NCI-H446 (cell line): ENCODE results near the gene ABCA13.
"Not testable (repeated sequence)": the region's sequence is repeated elsewhere in the genome, so short reads cannot be mapped to it uniquely, and the experiment has no call there.

Source experiments
- DNase-seq, 2 experiments: peaks; one replicate each; lab custom pipeline; 2025; lab: John Stamatoyannopoulos, UW

ABCA13 gene, protein sequence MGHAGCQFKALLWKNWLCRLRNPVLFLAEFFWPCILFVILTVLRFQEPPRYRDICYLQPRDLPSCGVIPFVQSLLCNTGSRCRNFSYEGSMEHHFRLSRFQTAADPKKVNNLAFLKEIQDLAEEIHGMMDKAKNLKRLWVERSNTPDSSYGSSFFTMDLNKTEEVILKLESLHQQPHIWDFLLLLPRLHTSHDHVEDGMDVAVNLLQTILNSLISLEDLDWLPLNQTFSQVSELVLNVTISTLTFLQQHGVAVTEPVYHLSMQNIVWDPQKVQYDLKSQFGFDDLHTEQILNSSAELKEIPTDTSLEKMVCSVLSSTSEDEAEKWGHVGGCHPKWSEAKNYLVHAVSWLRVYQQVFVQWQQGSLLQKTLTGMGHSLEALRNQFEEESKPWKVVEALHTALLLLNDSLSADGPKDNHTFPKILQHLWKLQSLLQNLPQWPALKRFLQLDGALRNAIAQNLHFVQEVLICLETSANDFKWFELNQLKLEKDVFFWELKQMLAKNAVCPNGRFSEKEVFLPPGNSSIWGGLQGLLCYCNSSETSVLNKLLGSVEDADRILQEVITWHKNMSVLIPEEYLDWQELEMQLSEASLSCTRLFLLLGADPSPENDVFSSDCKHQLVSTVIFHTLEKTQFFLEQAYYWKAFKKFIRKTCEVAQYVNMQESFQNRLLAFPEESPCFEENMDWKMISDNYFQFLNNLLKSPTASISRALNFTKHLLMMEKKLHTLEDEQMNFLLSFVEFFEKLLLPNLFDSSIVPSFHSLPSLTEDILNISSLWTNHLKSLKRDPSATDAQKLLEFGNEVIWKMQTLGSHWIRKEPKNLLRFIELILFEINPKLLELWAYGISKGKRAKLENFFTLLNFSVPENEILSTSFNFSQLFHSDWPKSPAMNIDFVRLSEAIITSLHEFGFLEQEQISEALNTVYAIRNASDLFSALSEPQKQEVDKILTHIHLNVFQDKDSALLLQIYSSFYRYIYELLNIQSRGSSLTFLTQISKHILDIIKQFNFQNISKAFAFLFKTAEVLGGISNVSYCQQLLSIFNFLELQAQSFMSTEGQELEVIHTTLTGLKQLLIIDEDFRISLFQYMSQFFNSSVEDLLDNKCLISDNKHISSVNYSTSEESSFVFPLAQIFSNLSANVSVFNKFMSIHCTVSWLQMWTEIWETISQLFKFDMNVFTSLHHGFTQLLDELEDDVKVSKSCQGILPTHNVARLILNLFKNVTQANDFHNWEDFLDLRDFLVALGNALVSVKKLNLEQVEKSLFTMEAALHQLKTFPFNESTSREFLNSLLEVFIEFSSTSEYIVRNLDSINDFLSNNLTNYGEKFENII (N-terminal part only)

DNA sequence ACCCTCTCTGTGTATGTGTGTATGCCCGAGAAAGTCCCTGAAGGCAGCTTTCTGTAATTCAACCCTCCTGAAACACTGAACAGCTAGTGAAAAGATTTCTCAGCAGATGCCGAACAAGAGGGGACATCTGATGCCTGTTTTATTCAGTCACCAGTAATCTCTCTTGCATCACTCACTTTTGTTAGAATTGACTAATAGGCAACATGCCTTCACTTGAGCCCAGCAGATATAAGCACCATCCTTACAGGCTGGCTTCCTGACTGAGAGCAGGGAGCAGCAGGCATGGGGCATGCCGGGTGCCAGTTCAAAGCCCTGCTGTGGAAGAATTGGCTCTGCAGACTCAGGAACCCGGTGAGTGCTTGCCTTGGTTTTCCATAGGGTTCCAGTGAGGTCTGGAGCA, at the start of gene ABCA13:
Gene ABCA13, plus strand, starts transcription at position 257 of the 400 bp plus-strand sequence. Its CDS starts 26 bp downstream, at position 283.
- no peak for DNase-seq

DNA sequence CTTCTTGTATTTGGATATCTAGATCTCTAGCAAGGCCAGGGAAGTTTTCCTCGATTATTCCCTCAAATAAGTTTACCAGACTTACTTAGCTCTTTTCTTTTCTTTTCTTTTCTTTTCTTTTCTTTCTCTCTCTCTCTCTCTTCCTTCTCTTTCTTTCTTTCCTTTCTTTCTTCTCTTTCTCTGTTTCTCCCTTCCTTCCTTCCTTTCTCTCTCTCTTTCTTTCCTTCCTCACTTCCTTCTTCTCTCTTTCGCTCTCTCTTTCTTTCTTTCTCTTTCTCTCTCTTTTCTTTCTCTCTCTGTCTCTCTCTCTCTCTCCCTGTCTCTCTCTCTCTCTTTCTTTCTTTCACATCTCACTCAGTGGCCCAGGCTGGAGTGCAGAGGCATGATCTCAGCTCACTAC, 45.2 kb upstream of the ABCA13 start:
- DNase-seq = no peak

DNA sequence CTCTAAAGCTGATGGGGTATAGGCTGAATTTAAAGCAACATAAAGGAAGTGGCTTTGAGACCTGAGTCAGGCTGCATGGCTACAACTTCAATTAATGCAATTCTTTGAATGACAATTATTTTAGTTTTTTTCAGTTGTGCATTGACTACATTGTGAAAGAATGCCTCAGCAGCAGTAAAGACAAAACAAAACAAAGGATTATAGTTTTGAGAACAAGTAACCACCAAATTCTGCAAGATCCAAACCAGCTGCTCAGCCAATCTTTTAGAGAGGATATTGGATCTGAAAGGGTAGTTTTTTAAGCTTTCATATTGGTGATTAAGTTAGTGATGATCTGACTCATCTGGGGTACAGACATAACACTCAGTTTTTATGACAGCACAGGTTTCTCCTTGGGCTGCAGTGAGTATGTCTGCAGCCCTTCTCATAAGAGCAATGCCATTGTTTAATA, 40.6 kb upstream of the ABCA13 start:
- DNase-seq = no peak

DNA sequence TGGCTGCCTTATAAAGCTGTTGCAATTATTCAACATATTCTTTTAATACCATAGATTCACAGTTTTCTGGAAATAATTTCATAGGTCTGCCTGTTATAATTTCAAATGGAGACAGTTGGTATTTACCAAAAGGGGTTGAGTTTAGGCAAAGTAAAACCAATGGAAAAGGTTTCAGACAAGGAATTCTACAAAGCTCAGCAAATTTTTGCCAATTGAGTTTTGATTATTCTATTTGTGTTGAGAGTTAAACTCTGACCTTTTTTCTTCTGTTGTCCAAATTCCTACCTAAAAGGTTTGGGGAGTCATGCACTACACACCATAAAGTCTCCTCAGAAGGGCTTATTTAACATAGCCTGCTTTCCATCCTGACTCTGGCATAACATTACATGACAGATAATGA, 38.5 kb upstream of the ABCA13 start:
- DNase-seq = no peak

DNA sequence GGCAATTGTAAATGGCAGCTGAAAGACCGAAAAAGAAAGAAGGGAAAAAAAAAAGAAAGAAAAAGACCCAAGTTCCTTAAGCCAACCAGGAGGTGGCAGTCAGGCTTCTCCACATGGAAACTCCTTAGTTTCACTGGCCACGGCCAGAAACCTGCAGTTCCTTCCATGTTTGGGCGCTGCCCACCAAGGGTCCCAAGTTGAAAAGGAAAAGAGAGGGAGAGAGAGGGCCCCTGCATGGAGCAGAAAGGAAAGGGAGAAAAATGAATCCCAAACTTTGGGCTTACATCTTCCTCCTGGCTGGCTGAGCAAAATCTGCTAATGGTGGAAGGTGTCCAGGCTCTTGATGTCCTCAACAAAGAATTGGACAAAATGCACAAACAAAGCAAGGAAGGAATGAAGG, 31.8 kb upstream of the ABCA13 start:
- DNase-seq = peak in 1 of 2 experiments; percentile 12

DNA sequence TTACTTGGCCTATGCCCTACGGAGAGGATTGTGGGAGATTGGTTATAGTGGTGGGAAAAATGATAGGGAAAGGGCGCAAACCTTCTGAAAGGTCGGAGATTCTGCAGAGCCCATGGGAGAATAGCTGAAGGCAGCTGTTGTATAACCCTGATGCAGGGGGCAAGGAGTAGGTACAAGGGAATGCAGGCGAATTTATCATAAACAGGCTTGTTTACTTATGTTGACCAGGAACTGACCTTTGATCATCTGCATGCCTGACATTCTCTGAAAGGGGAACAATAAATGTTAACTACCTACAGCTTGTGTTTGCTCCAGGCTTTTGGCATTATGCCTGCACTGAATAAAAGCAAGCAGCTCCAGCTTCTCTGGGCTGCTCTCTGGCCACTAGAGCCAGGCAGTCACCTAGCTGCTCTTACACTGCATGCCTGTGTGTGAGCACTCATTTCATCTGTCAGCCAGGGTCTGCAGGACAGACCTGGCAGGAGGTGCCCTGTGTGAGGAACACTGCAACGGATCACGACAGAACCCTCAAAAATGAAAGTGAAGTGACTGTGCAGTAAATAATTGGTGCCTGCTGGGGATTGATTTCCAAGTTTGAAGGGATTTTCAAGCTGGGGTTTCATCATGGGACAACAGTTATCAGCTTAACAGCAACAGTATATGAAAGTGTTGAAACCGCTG, 31.1 kb upstream of the ABCA13 start:
- DNase-seq = peak in 1 of 2 experiments; percentile 10

DNA sequence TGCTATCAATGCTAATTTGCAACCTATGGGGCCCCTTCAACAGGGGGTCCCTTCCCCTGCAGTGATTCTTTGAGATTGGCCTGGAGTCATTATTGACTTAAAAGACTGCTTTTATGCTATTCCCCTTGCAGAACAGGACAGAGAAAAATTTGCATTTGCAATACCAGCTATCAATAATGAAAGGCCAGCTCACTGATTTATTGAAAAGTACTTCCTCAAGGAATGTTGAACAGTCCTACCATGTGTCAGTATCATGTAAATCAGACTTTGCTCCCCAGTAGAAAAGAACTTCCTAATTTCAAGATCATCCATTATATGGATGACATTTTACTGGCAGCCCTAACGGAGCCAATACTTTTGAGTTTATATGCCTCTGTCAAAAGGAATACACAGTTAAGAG, 29.7 kb upstream of the ABCA13 start:
- no peak for DNase-seq

DNA sequence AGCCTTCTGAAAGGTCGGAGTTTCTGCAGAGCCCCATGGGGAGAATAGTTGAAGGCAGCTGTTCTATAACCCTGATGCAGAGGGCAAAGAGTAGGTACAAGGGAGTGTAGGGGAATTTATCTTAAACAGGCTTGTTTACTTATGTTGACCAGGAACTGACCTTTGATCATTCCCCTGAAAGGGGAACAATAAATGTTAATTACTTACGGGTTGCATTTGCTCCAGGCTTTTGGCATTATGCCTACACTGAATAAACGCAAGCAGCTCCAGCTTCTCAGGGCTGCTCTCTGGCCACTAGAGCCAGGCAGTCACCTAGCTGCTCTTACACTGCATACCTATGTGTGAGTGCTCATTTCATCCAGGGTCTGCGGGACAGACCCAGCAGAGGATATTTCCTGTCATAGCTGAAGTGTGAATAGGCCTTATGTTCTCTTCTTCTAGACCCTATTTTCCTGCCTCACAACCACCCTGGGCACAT, 26.9 kb upstream of the ABCA13 start:
- no peak for DNase-seq

DNA sequence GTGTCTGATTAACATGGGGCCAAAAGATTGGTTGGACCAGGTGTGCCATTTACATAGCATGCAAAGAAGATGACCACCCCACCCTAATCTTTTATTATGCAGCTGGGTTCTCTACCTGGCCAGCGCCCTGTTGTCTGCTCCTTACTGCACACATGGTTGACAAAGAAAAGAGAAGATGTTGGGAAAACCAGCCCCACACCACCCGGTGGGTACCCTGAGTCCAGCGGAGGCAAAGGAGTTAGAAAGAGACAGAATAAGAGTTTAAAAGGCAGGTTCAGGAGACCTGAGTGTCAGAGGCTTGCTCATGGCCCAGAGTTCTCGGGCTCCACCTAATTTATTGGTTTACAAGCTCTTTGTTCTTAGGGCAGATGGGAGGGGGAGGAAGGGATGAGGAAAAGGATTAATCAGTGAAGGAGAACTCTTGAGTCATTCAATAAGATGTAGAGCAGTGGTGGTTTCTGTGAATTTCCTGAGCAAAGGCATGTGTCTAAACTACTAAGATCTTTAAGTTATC, 24.1 kb upstream of the ABCA13 start:
- DNase-seq = no peak

DNA sequence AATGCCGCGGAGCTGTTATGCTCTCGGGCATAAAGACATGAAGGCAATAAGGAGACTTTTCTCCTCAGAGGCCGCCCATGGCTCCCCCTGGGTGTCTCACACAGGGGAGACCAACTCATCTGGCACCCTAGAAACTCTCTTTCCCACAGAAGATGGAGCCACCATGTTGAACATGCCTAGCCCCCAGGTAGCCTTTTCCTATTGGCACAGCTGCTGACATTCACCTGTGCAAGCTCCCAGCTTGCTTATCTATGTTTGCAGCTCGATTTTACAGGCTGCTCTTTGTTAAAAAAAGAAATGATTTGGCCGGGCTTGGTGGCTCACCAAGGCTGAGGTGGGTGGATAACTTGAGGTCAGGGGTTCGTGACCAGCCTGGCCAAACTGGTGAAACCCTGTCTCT, 23.6 kb upstream of the ABCA13 start:
- not testable (repeated sequence) for DNase-seq

DNA sequence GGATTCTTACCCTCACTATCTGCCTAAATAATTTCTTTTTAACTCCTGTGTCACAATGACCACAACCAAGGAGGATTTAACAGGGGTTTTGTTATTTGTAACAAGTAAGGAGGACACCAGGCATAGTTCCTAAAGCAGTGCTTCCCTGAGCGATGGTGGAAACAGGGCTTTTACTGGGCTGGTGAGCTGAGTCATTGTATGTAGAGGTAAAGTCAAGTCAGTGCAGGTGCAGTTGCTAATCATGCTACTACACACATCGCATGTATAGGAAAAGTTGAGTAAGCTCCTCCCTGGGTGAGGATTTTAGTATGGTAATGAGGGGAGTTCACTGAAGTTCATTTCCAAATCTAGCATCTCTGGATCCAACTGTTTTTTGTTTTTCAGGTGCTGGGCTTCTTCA, 22.9 kb upstream of the ABCA13 start:
- no peak for DNase-seq

DNA sequence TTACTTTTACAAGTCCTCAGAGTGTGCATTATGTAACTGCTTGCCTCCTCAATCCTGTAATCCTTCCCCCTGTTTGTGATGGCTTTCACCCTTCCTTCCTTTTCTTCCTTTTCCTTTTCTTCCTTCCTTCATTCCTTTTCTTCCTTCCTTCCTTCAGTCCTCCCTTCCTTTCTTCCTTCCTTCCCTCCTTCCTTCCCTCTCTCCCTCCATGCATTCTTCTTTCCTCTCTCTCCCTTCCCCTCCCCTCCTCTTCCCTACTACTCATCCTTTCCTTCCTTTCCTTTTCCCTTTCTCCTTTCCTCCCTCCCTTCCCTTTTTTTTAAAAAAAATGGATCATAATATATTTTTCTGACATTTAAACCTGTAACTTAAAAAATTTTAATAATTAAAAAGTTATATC, 22.2 kb upstream of the ABCA13 start:
- no peak for DNase-seq

DNA sequence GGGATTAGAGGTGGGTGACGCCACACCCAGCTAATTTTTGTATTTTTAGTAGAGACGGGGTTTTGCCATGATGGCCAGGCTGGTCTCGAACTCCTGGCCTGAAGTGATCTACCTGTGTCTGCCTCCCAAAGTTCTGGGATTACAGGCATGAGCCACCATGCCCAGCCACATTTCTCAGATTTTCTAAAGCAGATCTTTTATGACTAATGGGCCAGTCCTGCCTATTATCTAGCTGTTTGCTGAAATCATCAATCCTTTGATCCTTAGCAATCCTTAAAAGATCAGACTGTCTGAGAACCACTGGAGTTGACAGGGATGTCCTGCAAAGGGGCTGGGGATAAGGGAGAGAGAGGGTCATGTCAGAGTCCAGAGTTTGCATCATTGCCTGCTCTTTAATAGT, 21.2 kb upstream of the ABCA13 start:
- DNase-seq = no peak

DNA sequence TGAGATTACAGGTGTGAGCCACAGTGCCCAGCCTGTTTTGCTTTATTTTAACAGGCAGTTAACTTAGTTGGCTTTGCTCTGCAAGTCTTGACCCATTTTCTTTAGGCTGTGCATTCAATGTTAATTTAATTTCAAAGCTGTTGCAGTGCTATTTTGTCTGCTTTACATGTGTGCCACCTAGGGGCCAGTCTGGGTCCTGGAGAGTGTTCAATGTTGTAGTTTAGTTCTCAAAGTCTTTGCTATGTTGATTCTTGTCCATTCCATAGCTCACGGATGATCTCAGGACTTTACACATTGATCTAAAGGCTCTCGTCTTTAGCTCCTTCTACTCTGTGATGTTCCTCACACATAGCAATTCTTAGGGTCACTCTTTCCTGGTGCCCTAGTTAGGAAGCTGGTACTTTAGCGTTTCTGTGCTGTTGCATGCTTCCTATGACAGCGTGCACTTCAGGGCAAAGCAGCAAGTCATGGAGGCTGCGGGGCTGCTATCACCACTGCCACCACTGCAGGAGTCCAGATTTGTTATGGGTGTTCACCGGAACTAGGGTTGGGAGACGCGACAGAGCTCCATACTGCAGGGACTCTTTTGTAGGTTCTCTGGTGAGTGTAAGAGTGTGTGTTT, 16.4 kb upstream of the ABCA13 start:
- DNase-seq = no peak

DNA sequence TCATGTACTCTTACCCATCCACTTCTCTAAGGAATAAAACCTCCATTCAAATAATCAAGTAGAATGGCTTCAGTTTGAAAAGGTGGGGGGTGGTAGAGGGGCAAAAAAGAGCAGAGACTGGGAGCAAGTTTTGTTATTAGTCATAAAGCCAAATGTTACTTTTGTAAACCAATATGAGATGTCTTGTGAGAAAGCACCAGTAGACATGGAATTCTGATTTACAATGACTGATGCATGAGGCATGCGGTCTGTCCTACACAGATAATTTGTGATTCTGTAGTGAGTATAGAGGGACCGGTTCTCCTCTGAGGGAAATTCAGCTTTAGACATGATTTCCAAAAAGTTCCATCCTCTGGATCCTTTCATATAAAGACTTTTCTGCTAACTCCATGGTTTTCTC, 12.9 kb upstream of the ABCA13 start:
- DNase-seq = no peak

DNA sequence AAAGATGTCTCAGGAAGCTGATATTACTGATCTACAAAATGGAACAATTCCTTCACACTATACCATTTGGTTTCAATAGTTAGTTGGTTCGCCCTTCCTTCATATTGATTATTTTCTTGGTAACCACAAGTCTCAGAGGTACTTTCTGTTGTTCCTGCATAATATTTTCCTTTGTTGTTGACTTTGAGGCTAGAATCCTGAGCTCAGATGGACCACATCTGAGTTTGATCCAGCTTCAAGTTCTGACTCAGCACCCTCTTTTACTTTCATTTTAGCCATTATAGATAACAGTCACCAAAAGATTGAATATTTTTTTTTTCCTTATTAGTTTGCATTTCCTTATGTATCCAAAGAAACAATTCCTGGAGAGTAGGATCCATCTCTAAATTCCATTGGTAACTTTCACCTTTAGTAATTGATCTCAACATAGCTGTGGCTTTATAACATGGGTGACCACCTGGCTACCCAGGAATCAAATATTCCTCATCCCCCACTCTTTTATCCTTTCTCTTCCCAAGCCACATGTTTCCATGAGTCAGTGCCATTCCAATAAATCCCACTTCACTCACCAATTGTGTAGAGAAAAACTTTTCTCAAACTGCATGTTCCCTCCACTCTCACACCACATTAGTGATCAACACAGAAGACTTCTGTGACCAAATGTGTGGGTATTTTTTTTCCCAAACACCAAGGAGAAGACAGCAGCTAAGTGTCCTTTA, 9.7 kb upstream of the ABCA13 start:
- no peak for DNase-seq

DNA sequence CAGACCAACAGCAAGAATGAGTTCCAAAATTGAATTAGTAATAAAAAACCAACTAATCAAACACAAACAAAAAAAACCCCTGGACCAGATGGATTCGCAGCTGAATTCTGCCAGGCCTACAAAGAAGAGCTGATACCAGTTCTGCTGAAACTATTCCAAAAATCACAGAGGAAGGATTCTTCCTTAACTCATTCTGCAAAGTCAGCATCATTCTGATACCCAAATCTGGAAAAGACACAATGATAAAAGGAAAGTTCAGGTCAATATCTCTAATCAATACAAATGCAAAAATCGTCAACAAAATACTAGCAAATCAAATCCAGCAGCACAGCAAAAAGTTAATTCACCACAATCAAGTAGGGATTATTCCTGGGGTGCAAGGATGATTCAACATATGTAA, 6.1 kb upstream of the ABCA13 start:
- no peak for DNase-seq

DNA sequence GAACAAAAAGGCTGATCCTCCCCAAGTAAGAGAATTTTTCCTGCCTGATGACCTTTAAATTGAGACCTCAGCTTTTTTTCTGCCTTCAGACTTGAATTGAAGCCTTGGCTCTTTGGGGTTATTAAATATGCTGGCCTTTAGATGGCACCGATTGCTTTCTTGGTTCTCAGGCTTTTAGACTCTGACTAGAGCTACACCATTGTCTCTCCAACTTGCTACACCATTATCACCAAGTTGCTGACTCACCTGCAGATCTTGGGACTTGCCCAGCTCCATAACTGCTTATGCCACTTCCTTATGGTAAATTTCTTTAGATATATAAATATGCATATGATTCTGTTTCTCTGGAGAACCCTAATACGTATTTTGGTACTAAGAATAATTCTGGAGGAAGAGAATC, 3.1 kb upstream of the ABCA13 start:
- no peak for DNase-seq

DNA sequence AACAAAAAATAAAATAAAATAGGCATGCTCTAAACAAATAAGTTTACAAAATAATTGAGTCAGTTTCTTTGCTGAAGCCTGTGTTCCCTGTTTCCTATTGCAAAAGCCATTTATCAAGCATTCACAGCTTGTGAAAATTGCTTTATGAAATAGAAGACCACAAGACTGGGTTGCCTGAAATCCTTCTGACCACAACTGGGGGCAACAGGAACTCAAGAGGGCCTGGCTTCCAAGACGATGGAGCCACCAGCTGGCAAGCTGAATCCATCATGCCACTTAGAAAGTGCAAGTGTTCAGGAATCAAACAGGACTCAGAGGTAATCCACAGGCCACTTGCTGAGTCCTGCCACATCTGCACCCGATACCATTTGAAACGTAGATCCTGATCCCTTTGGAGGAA, 752 bp upstream of the ABCA13 start:
- no peak for DNase-seq

DNA sequence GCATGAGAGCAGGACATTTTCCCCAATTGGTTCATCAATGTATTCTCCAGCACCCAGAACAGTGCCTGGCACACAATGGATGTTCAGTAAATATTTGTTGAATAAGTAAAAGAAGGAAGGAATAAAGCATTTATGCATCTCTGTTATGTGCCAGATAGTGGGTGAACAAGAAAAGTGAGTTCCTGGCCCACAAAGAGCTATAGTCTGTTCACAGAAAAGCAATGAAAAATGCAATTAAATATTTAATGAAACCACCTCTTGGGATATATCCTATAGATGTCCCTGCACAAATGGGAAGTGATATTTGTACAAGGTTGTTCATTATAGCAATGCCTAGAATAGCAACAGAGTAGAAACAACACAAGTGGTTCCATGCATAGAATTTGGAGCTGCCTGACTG, 2.1 kb downstream of the ABCA13 start:
- no peak for DNase-seq
